GM12878 (cell line): ENCODE measurements around the gene POU6F2.

Experiments
- POLR2A ChIP-seq: IDR thresholded peaks from 2 replicates; pipeline ENCODE4 v1.6.1; 2011; ENCODE audit warnings: low read depth, mild to moderate bottlenecking, low read length
- SIN3A ChIP-seq: IDR thresholded peaks from 2 replicates; pipeline ENCODE4 v1.6.1; 2012; ENCODE audit warnings: low read depth, low read length, improper control_type of control experiment
- STAT3 ChIP-seq: IDR thresholded peaks from 2 replicates; pipeline ENCODE4 v1.6.1; 2011; ENCODE audit warnings: low read depth, low read length, improper control_type of control experiment
- TCF12 ChIP-seq: IDR thresholded peaks from 2 replicates; pipeline ENCODE4 v1.6.1; 2011; ENCODE audit warnings: low read depth, mild to moderate bottlenecking, low read length
- TF ChIP-seq, protein P1 (sequence below): fragments of 450-650 bp; IDR thresholded peaks from 2 replicates; pipeline ENCODE4 v1.6.1; 2017; ENCODE audit warnings: antibody characterized with exemption, mild to moderate bottlenecking, moderate library complexity

GRCh38 chr7:39357648-39358047 is 379.9 kb downstream of the POU6F2 start:
- TF ChIP-seq STAT3 (no peak), TCF12 (no peak), POLR2A (no peak), SIN3A (no peak)
- TF ChIP-seq, protein P1, sequence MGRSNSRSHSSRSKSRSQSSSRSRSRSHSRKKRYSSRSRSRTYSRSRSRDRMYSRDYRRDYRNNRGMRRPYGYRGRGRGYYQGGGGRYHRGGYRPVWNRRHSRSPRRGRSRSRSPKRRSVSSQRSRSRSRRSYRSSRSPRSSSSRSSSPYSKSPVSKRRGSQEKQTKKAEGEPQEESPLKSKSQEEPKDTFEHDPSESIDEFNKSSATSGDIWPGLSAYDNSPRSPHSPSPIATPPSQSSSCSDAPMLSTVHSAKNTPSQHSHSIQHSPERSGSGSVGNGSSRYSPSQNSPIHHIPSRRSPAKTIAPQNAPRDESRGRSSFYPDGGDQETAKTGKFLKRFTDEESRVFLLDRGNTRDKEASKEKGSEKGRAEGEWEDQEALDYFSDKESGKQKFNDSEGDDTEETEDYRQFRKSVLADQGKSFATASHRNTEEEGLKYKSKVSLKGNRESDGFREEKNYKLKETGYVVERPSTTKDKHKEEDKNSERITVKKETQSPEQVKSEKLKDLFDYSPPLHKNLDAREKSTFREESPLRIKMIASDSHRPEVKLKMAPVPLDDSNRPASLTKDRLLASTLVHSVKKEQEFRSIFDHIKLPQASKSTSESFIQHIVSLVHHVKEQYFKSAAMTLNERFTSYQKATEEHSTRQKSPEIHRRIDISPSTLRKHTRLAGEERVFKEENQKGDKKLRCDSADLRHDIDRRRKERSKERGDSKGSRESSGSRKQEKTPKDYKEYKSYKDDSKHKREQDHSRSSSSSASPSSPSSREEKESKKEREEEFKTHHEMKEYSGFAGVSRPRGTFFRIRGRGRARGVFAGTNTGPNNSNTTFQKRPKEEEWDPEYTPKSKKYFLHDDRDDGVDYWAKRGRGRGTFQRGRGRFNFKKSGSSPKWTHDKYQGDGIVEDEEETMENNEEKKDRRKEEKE = no peak
